DMS 273 (cell line): Measurements from ENCODE around the gene MAGEB4.
"Not testable (repeated sequence)": the region's sequence is repeated elsewhere in the genome, so short reads cannot be mapped to it uniquely, and the experiment has no call there.

Experiments used
- DNase-seq: peaks from one replicate; lab custom pipeline; 2025; ENCODE audit not compliant: unreplicated experiment; lab: John Stamatoyannopoulos, UW

Gene MAGEB4, protein sequence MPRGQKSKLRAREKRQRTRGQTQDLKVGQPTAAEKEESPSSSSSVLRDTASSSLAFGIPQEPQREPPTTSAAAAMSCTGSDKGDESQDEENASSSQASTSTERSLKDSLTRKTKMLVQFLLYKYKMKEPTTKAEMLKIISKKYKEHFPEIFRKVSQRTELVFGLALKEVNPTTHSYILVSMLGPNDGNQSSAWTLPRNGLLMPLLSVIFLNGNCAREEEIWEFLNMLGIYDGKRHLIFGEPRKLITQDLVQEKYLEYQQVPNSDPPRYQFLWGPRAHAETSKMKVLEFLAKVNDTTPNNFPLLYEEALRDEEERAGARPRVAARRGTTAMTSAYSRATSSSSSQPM

GRCh38 chrX:30241724-30242415 lies at the start of gene MAGEB4:
Gene MAGEB4 (plus strand): TSS chrX:30242000. CDS start chrX:30242136, 136 bp downstream.
- DNase-seq = no peak

- DNase-seq = not testable (repeated sequence)
Measured at GRCh38 chrX:30193910-30194309, 47.9 kb upstream of the MAGEB4 start.

DNA sequence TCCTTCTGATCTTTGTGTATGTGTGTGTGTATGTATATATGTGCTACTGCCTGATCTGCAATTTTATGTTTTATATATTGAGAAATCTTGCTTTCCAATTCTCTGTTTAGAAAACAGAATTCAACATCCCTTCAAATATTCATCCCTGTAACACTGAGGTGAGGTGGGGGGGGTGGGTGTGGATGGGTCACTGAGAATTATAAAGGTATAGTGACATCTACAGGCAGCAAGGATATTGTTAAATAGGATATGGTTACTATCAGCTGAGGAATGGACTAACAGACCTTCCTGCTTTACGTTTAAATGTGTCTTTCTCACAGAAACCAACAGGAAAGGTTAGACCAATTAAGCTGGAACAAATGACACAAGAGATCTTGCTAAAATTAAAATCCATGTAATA lies 45.5 kb upstream of the MAGEB4 start:
- DNase-seq = peak; percentile 18

DNA sequence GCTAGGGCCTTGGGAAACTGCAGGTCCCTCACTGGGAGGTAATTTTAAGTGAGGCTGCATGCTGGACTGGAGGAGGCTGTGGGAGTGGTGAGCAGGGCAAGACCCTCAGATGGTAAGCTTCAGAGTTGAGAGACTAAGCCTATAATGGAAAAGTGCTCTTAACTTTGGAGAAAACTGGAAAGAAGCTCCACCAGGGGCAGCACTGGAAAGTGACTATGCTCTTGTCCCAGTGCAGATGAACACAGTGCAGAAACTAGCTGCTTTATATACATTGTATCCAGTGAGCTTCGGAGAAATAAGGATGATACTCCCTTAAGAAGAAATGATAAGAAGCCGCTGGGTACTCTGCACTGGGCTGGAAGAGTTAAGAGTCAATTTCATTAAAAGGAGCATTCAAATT lies 29.6 kb upstream of the MAGEB4 start:
- no peak for DNase-seq

DNA sequence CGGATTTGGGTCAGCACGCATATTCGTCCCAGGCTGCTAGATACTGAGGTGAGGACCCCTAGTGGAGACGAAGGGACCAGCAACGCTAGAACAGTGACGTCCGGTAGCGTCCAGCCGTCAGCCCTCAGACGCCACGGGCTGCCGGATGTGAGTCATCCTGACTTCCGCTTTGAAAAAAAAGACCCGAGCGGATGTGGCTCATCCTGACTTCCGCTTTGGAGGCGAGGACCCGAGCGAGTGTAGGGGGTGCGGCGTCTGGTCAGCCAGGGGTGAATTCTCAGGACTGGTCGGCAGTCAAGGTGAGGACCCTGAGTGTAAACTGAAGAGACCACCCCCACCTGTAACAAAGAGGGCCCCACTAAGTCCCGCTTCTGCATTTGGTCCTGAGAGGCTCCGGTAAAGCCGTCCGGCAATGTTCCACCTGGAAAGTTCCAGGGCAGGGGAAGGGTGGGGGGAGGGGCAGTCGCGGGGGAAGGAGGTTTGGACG lies 26.4 kb upstream of the MAGEB4 start, which contains the start of gene MAGEB2:
Gene MAGEB2 (plus strand): TSS at position 207 of the 487 bp plus-strand sequence. CDS start 3,018 bp downstream, outside the sequence.
- peak; percentile 25 for DNase-seq

GRCh38 chrX:30217465-30217864 lies 24.3 kb upstream of the MAGEB4 start:
- no peak for DNase-seq

DNA sequence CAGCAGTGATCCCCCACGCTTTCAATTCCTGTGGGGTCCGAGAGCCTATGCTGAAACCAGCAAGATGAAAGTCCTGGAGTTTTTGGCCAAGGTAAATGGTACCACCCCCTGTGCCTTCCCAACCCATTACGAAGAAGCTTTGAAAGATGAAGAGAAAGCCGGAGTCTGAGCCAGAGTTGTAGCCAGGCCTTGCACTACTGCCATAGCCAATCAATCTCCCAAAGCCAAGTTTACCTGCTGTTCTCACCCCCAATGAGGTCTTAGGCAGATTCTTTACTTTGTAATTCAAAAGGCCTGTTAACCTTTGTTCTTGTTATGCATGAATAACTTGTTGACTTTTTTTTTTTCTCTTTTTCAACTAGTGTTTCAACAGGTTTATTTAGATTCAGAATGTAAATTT lies 22.4 kb upstream of the MAGEB4 start:
- no peak for DNase-seq

GRCh38 chrX:30220661-30221060 lies 21.1 kb upstream of the MAGEB4 start:
- DNase-seq = no peak

DNA sequence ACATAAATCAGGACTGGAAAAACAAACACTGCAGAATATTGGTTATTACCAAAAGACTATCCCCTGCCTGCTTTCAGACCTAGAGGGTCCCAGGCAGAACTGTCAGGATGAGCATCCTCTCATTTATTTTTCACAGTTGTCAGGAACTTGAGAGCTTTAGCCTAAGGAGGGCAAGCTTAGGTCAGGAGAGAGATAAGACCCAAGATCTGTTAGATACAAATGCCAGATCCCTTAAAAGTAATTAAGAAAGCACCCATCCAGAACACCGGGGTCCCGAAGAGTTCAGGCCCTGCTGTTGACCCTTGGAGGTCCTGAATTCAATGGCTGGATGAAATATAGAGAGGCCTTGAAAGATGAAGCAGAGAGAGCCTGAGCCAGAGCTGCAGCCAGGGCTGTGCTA lies 17.3 kb upstream of the MAGEB4 start:
- no peak for DNase-seq

DNA sequence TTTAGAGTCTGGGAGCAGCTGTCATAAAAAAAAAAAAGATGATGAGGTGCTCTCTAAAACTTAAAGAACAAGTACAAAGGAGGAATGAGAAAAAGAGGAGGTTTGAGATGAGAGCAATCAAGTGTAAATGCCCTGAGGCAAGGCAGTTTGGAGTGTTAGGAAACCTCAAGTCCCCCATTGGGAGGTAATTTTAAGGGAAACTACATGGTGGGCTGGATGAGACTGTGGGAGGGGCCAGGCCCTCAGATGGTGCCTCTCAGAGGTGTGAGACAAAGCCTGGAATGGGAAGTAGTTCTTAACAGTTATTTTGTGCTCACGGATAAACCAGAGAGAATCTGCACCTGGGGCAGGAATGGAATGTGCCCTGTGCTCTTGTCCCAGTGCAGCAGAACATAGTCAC lies 13.3 kb upstream of the MAGEB4 start:
- no peak for DNase-seq

- DNase-seq = no peak
Measured at GRCh38 chrX:30230395-30230794, 11.4 kb upstream of the MAGEB4 start, which contains the start of gene MAGEB3. Gene MAGEB3 (plus strand): TSS chrX:30230657. CDS start chrX:30235925, 5,268 bp downstream.

GRCh38 chrX:30246769-30247489 lies 5.1 kb downstream of the MAGEB4 start, which contains the start of gene MAGEB1:
Gene MAGEB1 (plus strand): TSS chrX:30247146. CDS start chrX:30250494, 3,348 bp downstream.
- DNase-seq = peak; percentile 41

GRCh38 chrX:30248854-30249253 lies 7.1 kb downstream of the MAGEB4 start:
- DNase-seq = no peak

DNA sequence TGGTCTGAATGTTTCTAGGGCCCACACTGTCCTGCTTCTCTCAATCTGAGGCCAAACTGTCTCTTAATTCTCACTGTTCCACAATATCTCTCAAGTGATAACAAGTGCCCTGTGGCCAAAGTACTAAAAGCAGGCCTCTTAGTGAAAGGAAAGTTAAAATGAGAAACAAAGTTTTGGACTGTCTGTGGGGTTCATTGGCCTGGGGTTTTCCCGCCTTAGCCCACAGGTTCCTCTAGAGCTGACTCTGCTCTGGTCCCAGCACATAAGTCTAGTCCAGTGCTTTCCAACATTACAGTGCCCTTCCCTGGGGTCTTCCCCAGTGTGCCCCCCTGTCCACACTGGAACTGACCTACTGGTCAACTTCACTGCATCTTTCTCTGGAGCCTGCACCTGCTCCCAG lies 11.5 kb downstream of the MAGEB4 start:
- DNase-seq = no peak

DNA sequence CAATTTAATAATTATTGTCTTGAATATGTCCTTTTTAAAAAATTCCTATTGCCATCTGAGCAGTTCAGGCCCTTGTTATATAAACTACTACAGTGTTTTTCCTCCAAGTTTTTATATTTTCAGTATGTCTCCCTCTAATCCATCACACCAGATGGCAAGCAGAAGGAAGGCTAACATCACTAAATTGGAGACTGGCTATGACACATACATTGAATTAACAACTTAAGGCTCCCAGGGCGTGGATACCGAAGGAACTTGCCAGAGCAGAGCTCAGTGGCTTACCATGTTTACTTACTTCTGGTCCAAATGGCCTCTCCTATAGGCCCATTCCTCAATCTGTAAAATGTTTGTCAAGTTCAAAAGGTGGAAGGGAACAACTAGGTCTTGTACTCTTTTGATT lies 18.1 kb downstream of the MAGEB4 start:
- DNase-seq = no peak

DNA sequence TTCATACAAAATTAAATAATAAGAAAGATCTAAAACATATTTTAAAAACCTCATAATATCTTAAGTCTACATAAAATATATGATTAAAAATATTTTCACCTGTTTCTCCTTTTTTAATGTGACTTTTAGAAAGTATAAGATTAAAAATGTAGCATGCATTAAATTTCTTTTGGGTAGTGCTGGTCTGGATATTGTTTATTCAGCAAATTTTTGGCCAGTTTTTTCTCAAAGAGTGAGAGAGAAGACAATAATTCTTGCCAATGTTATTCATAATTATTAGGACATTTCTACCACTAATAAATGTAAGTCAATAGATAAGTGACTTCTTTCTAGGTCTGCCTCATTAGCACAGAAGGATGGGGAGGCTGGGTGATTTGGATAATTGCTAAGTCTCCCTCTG lies 19.2 kb downstream of the MAGEB4 start:
- DNase-seq = no peak

GRCh38 chrX:30262763-30263162 lies 21.0 kb downstream of the MAGEB4 start:
- DNase-seq = no peak

- no peak for DNase-seq
Measured at GRCh38 chrX:30270639-30271038, 28.8 kb downstream of the MAGEB4 start.

DNA sequence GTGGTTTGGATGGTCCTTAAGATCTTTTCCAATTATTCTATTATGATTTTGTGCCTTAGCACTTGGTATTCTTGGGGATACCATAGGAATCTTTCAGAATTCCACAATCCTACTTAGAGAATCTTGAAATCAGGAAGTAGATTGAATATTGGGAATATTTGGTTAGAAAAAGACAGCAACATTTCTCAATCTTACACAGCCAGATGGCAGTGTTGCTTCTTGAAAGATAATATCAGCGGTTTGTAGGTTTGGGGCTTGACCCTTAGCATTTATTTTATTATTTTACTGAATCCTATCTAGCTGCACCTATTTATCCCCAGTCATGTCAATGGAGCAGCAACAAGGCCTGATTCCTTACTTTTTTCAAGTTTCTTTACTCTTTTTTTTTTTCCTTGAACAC lies 33.7 kb downstream of the MAGEB4 start:
- peak; percentile 15 for DNase-seq

DNA sequence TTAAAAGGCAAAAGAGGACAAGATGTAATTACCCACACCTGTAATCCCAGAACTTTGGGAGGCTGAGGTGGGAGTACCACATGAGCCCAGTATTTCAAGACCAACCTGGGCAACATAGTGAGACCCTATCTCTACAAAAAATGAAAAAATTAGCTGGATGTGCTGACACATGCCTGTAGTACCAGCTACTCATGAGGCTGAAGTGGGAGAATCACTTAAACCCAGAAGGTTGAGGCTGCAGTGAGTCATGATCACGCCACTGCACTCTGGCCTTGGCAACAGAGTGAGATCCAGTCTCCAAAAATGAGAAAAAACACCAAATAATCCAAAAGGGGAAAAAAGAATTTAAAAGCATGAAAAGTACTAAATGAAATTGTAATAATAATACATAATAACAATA lies 36.6 kb downstream of the MAGEB4 start:
- DNase-seq = no peak

DNA sequence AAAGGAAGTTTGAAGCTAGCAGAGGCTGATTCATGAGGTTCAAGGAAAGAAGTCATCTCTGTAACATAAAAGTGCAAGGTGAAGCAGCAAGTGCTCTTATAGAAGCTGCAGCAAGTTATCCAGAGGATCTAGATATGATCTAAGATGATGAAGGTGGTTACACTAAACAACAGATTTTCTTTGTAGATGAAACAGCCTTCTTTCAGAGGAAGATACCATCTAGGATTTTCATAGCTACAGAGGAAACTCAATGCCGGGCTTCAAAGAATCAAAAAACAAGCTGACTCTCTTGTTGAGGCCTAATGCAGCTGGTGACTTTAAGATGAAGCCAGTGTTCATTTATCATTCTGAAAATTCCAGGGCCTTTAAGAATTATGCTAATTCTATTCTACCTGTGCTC lies 38.6 kb downstream of the MAGEB4 start:
- DNase-seq = no peak
